ENCODE data around the gene ZBTB25.

The ZBTB25 gene

GRCh38 chr14:64513271-64513670, 9.6 kb upstream of the ZBTB25 start:
- no peak for DNase-seq

- DNase-seq, result peak; percentile 21
Observed at GRCh38 chr14:64510825-64511671, 7.4 kb upstream of the ZBTB25 start.

GRCh38 chr14:64509036-64509435, 5.4 kb upstream of the ZBTB25 start:
- no peak for DNase-seq

- no peak for DNase-seq
Observed at GRCh38 chr14:64508215-64508776, 4.7 kb upstream of the ZBTB25 start.

DNA sequence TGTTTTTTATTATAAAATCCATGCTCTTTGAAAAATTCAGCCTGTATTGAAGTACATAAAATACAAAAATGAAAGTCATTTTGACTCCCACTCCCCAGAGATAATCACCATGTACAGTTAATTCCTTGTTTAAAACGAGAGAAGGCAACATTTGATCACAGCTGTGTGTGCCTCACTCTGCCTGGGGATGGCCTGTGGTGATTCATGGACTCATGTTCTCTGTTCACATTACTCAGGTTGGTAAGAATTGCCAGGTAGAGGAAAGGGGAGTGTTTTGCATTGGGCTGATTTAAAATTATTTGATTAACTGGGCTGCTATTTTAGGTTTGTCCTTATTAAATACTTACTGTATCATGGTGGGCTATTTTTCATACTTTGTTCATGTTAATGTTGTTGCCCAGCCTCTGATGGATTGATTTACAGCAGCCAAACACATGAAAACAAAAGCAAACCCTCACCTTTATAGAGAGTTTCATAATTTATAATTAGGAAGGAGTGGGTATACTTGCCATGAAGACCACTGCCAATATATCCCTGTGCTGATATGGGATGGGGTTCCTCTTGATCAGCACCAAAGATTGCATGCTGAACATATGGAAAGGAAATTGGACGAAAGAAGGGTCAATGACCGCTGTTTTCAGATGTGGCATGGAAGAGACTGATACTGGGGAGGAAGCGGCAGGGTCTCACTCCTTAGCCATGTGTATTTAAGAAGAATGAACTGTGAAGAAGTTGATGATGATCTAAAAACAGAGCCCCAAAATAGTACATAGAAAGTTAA, 3.9 kb upstream of the ZBTB25 start:
- no peak for DNase-seq

GRCh38 chr14:64506721-64507120, 3.1 kb upstream of the ZBTB25 start:
- no peak for DNase-seq

DNA sequence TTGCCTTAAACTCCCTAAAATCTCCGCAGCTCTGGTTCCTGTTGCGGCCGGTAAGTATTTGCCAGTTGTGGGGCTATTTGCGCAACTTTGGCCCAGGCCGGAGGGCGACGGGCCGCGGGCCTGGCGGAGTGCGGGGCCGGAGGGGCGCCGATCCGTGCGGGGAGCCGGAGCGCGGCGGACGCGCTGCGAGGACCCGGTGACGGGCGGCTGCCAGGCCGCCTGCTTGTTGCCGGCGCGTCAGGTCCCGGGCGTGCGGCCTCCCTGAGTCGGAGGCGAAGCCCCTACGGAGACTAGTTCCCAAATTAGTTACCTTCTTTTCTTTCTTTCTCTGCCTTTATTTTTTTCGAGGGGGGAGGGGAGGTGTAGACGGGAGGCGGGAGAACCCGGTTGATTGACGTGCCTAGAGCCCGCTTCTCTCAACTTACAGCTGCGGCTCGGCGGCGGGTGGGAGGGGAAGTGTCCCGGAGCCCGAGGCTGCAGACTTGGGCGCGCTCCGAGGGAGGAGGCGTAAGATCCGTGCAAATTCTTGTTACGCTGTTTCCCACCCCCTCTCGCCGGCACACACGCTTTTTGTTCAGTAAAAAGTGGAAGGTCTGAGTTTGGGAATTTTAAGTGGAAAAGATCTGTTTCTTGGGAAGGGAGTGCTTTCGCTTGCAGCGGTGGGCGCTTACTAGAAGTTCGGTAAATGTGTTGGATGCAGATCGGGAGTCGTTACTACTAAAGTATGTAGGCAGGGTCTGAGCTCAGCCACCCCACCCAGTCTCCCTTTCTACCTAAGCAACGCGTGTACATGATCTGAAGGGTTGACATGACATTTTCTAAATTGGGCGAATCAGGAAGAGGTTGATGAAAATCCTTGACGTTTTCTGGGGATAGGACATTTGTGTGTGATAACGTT, 1.5 kb upstream of the ZBTB25 start:
- DNase-seq, result peak; percentile 40

GRCh38 chr14:64504310-64504896, 765 bp upstream of the ZBTB25 start, which contains the start of gene ZBTB1:
Gene ZBTB1, plus strand, starts transcription at chr14:64504770. Its CDS starts 16,735 bp downstream, at chr14:64521505.
- peak; percentile 74 for DNase-seq

- no peak for DNase-seq
Observed at GRCh38 chr14:64502887-64503433, 678 bp downstream of the ZBTB25 start.

GRCh38 chr14:64502456-64502855, 1.2 kb downstream of the ZBTB25 start:
- no peak for DNase-seq

- DNase-seq, result peak; percentile 31
Observed at GRCh38 chr14:64501411-64502171, 2.0 kb downstream of the ZBTB25 start.

- DNase-seq, result no peak
Observed at GRCh38 chr14:64500088-64500487, 3.5 kb downstream of the ZBTB25 start.

DNA sequence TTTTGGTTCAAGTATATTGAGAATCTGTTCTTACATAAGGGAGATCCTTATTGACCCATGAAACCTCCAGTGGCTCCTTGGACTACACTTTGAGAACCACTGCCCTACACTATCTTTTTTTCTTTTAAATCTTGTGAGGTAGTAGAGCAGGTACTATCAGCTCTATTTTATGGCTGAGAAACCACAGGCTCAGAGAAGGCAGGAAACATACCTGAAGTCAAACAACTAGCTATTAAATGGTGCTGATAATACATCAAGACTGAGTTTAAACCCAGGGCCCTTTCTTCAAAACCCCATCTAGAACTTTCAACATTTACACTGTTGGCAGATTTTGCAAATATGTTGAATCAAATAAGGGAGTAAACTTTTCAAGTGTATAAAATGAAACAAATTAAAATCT, 6.9 kb downstream of the ZBTB25 start:
- DNase-seq, result no peak

DNA sequence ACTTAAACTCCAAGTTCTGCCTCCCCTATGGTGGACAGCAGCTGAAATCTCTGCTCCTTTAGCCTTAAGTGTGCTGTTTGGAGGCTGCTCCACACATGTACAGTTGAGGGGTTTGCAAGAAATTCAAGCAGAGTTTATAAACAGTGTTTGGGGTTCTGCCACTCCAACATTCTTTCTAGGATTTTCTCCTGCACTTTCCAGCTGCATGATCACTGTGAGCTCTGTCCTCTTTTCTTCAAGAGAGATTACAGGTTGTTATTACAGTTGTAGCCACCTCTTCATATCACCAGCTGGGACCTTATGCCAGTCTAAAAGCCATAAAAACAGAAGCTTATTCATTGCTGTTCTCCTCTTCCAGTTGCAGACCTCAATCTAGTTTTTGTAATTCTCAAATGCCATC, 8.4 kb downstream of the ZBTB25 start:
- DNase-seq, result no peak

- DNase-seq, result no peak
Observed at GRCh38 chr14:64493455-64493854, 10.2 kb downstream of the ZBTB25 start.

- no peak for DNase-seq
Observed at GRCh38 chr14:64491637-64492036, 12.0 kb downstream of the ZBTB25 start.

GRCh38 chr14:64488590-64489099, 15.0 kb downstream of the ZBTB25 start:
- DNase-seq, result no peak

DNA sequence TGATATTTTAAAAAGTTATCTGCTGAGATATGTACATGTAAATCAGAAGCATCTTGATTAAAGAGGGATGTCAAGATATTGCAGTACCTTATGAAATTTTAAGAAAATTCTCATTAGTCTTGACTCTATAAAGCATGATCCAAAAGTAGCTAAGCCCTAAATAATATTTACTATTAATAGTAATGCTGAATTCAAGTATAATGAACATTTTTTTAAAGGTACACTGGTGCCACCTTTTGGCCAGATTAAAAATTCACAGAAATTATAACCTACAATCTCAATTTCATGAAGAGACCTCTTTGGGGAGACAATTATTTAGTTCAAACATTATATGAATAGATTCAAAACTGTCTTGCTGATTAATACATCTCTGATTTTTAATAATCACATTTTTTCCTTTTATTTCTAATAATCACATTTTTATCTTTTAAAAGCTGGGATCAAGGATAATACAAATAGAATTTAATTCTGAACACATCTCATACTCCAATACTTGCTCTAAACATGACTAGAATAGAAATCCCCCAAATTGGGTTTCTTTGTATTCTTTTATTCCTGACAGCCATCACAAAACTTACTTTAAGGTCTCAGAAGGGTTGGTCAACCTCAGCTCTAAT, 24.9 kb downstream of the ZBTB25 start:
- DNase-seq, result no peak

- no peak for DNase-seq
Observed at GRCh38 chr14:64476438-64476837, 27.2 kb downstream of the ZBTB25 start.

DNA sequence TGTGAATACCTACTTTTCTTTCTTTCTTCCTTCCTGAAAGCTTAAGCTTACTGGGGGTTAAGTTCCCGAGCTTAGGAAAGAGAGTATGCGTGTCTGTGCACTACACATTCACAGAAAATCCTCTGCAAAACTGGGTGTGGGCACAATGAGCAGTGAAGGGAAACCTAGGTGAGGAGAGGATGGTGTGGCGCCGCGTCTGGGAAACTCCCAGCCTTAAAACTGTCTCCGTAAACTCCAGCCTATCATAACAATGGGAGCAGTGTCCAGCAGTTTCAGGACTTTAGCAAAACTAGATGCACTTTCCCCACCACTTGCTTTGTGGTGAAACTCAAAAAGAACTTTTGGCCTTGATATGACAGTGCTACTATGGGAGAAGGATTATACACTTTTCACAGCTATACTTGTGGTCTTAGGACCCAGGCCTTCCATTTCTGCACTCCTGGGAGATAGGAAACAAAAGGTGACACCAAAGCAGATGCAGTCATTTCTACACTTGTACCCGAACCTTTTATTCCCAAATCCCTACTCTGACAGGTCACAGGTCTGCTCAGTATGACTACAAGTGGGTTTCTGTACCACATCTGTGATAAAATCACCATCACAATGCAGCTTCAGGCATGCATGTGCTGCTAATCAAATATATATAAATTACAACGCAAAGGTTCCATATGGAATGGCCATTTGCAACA, 27.9 kb downstream of the ZBTB25 start:
- DNase-seq, result no peak

Data from T1000 (cell line).